ENCODE data around the gene PCTP.

PCTP gene

DNA sequence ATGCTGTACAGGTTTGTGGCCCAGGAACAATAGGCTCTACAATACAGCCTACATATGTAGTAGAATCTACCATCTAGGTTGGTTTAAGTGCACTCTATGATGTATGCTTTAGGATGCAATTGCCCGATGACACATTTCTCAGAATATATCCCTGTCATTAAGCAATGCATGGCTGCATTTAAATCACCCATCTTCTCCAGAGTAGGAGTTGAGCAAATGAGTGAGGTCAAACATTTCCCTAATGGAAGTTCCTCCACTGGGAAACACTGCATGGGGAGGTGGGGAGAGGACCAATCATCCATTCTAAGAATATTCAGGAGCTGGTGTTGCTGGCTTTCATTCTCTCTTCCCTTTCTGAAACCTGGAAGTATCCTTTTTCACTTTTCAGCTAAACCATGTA, 2.0 kb upstream of the PCTP start:
- Mint-ChIP-seq H3K27me3 (peaks cover 30 to 40% of the 10 kb centered on the region in 2 donors), H3K4me1 (ENCODE audit: low read depth in 2 of 2) (peaks cover 13 to 25% of the 10 kb centered on the region in 2 donors), H3K36me3 (ENCODE audit: insufficient read depth) (no peaks in the 10 kb centered on the region), H3K9me3 (no peaks in the 10 kb centered on the region), H3K27ac (no peak overlapping the region), H3K4me3 (no peak overlapping the region)
- DNase-seq = no peak
- ATAC-seq (replicated peaks) = no peak

DNA sequence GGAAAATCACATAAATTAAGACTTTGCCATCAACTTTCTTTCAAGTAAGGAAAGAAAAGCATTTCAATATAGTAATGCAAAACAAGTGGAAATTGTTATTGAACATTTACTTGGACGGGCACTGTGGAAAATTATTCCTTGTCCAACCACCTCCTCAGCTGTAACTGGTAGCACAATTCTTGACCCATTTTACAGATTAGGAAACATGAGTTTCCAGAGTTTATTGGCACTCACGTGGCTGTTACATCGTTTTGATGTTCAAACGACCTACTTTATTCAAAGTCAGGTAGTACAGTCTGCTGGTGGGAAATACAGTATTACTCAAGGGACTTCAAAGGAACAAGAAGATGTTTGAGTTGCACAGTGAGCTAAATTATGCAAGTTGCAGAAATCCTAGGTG, 866 bp upstream of the PCTP start:
- Mint-ChIP-seq H3K4me3 (peak overlapping the region; percentile 77 to 84), H3K4me1 (ENCODE audit: low read depth in 2 of 2) (peaks cover 13 to 25% of the 10 kb centered on the region in 2 donors), H3K27ac (no peak overlapping the region), H3K36me3 (ENCODE audit: insufficient read depth) (no peaks in the 10 kb centered on the region), H3K27me3 (peaks cover 30 to 39% of the 10 kb centered on the region in 2 donors), H3K9me3 (no peaks in the 10 kb centered on the region)
- DNase-seq = no peak
- ATAC-seq (replicated peaks) = no peak

DNA sequence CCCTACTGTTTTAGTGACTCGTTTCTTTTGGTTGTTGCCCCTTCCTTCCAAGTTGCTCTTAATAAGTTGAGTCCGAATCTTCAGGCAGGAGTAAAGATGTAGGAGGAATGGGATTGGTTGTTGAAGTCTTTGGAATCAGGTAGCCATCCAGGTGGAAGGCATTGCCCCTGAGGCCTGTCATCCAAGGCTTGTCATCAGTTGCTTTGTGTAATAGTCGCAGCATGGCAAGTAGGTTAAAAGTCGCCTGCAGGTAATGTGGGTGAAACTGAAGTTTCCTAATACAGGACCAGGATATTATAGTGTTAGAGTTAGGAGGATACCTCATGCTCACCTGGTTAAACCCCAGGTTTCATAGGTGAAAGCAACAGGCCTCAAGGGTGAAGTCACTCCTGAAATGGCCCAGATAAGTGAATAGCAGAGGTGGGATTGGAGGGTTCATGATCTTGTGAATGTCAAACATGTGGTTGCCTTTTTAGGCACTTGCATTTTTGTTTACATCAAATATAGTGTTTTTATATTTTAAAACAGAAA, 934 bp downstream of the PCTP start:
- no peaks in the 10 kb centered on the region for H3K9me3 Mint-ChIP-seq
- H3K4me1 Mint-ChIP-seq (ENCODE audit: low read depth in 2 of 2) = peaks cover 13 to 25% of the 10 kb centered on the region in 2 donors
- H3K27ac Mint-ChIP-seq = peak overlapping the region; percentile 89 to 91
- no peaks in the 10 kb centered on the region for H3K36me3 Mint-ChIP-seq (ENCODE audit: insufficient read depth)
- peaks cover 14 to 21% of the 10 kb centered on the region in 2 donors for H3K27me3 Mint-ChIP-seq
- DNase-seq = no peak
- peak overlapping the region; percentile 77 to 84 for H3K4me3 Mint-ChIP-seq
- no peak for ATAC-seq (replicated peaks)

DNA sequence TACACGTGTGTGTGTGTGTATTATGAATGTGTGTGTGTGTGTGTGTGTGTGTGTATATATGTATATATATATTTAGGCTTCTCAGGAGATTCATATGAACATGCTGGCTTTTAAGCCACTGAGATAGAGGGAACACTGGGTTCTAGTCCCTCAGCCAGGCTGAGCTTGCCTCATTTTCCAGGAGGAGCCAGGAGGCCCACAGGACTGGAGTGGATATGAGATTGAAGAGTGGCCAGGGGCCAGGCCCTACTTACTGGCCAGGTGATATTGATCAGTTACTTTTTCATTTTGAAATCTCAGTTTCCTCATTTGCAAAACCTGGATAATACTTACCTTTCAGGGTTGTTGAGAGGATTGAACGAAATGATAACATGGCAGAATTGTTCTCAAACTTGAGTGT, 5.8 kb downstream of the PCTP start:
- peaks cover 8 to 11% of the 10 kb centered on the region in 2 donors for H3K4me1 Mint-ChIP-seq (ENCODE audit: low read depth in 2 of 2)
- ATAC-seq (replicated peaks) (no peak), DNase-seq (no peak)
- no peaks in the 10 kb centered on the region for H3K27me3 Mint-ChIP-seq
- no peak overlapping the region for H3K27ac Mint-ChIP-seq
- H3K4me3 Mint-ChIP-seq = no peak overlapping the region
- H3K9me3 Mint-ChIP-seq = no peaks in the 10 kb centered on the region
- H3K36me3 Mint-ChIP-seq (ENCODE audit: insufficient read depth) = no peaks in the 10 kb centered on the region

DNA sequence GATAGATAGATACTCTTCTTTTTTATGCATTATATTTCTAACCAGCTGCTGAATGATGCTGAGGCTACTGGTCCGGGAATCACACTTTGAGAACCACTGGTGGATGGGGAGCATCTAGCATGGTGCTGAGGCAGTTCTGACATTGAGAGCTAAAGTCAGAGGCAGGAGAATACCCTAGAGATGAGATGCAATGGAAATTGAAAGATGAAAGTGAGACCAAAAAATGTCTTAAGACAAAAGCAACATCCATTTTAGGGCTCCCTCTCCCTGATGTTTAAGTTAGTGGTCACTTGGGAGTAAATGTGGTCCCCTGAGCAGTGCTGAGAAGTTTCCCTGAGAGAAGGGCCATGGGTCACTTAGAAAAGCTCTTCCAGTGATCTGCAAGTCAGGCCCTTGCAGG, 6.8 kb downstream of the PCTP start:
- Mint-ChIP-seq H3K27ac (no peak overlapping the region), H3K4me3 (no peak overlapping the region), H3K27me3 (no peaks in the 10 kb centered on the region), H3K4me1 (ENCODE audit: low read depth in 2 of 2) (peaks cover 5 to 6% of the 10 kb centered on the region in 2 donors), H3K36me3 (ENCODE audit: insufficient read depth) (no peaks in the 10 kb centered on the region), H3K9me3 (no peaks in the 10 kb centered on the region)
- no peak for DNase-seq
- ATAC-seq (replicated peaks) = no peak

DNA sequence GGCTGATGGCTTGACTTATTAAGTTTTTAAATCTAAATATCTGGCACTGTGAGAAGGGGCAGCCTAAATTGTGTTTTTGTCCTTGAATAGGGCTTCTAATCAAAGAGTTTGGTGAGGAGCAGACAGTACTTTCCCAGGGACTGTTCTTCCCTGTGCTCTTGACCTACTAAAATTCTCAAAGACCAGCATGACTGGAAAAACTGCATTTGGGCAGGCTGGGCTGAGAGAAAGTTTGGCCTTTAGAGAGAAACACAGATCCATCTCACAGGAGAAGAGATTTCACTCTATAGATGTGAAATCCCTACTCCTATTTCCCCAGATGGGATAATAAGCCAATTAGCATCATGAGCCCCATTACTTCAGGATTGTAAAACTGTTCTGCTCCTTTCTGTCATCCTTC, 7.3 kb downstream of the PCTP start:
- H3K9me3 Mint-ChIP-seq = no peaks in the 10 kb centered on the region
- ATAC-seq (replicated peaks) (no peak), DNase-seq (no peak)
- no peak overlapping the region for H3K27ac Mint-ChIP-seq
- peaks cover under 1 to 3% of the 10 kb centered on the region in 2 donors for H3K4me1 Mint-ChIP-seq (ENCODE audit: low read depth in 2 of 2)
- H3K27me3 Mint-ChIP-seq = no peaks in the 10 kb centered on the region
- H3K4me3 Mint-ChIP-seq = no peak overlapping the region
- H3K36me3 Mint-ChIP-seq (ENCODE audit: insufficient read depth) = no peaks in the 10 kb centered on the region

DNA sequence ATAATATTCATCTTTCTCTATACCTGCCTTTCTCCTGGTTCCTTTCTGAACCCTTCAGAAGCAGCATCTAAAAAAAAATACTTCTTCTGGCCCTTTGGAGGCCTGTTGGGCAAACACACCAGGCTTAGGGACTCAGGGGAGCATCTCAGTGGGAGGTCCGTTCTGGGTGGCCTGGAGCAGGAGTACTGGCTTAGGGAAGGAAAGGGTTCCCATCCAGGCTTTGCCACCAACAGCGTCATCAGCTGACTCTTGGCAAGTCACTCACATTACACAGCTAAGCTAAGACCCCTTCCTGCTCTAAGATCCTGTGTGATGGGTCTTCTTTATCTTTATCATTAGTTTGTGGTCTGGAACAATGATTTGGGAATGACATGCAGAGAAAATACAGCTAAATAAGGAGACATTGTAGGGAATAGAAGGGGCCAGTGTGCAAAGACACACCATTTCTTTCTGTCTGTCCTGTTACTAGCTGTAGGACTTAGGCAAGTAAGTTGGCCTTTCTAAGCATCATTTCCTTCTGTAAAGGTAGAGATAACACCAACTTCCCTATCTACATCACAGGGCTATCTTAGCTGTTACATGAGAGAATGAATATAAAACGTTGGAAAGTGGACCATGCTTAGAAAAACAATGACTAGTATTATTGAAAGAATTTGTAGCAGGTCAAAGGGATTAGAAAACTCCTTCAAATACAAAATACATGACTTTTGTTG, 9.9 kb downstream of the PCTP start:
- H3K36me3 Mint-ChIP-seq (ENCODE audit: insufficient read depth) = no peaks in the 10 kb centered on the region
- no peaks in the 10 kb centered on the region for H3K9me3 Mint-ChIP-seq
- no peak overlapping the region for H3K27ac Mint-ChIP-seq
- H3K27me3 Mint-ChIP-seq = no peaks in the 10 kb centered on the region
- ATAC-seq (replicated peaks) (no peak), DNase-seq (no peak)
- H3K4me3 Mint-ChIP-seq = no peak overlapping the region
- no peaks in the 10 kb centered on the region for H3K4me1 Mint-ChIP-seq (ENCODE audit: low read depth in 2 of 2)

DNA sequence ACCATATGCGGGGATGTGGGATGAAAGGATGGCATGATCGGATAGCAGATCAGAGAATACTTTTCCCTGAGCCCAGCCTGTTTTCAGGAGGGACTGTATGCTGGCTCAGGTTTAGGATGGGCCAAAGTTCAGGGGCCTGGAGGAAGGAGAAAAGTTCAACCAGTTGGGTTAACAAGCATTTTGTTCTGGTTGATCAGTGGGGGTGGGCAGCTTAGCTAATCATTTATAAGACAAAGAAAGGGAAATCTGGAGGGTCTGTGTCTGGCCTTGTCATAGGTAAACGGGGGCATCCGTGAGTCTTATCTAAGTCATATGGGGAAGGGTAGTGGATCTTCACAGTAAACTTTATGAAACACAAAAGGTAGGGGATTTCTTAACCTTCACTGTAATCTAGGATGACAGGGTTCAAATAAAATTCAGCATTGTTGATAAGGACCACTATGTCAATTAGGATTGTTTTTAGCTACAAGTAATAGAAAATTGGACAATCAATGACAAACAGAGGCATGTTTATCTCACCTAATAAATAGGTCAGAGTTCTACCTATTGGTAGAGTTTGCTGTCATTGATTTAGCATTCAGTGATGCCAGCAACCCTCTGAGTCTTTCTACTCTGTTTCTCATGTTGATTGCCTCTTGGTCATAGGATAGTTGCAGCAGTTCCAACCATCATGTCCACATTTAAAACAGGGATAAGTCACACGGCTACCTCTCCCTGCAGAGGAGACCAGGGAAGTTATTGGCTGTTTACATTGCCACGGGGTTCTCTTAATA, 11.4 kb downstream of the PCTP start:
- no peak overlapping the region for H3K4me3 Mint-ChIP-seq
- H3K36me3 Mint-ChIP-seq (ENCODE audit: insufficient read depth) = no peaks in the 10 kb centered on the region
- H3K27me3 Mint-ChIP-seq = no peaks in the 10 kb centered on the region
- ATAC-seq (replicated peaks) = no peak
- no peak for DNase-seq
- H3K4me1 Mint-ChIP-seq (ENCODE audit: low read depth in 2 of 2) = no peaks in the 10 kb centered on the region
- no peak overlapping the region for H3K27ac Mint-ChIP-seq
- no peaks in the 10 kb centered on the region for H3K9me3 Mint-ChIP-seq

DNA sequence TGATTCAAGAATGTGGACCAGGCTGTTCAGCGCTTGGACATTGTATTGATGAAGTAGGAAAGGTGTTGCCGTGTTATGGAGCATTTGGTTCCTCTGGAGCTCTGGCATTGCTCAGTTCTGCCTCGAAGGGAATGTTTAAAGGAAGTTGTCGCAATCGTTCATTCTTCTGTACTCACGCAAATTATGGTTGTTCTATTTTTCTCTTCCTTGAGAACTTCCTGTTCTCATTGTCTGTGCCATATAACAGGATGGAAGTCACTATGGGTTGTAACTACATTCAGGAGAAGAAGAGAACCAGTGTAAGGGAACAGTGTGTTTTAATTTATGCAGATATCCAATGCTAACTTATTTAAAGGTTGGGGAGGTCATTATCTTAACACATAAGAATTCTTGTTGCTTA, 13.0 kb downstream of the PCTP start:
- Mint-ChIP-seq H3K4me1 (ENCODE audit: low read depth in 2 of 2) (no peaks in the 10 kb centered on the region), H3K4me3 (no peak overlapping the region), H3K36me3 (ENCODE audit: insufficient read depth) (no peaks in the 10 kb centered on the region), H3K9me3 (no peaks in the 10 kb centered on the region), H3K27ac (no peak overlapping the region), H3K27me3 (no peaks in the 10 kb centered on the region)
- no peak for DNase-seq
- ATAC-seq (replicated peaks) = no peak

DNA sequence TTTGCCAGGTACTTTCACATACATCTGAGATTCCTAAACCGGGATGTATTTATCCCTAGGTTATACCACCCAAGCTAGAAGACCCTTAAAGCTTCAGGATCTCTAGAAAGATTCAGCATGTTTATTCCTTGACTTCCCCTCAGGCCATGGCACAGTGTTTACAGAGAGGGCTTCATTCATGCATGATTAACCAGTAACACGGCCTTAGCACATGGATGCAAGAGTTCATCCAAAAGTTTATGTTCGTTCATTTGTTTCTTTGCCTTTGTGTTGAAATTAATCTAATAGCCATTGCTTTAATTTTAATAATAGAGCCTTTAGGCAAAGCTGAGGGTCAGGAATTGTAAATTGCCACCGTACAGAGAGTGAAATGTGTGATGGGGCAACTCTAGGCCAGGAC, 13.8 kb downstream of the PCTP start:
- H3K36me3 Mint-ChIP-seq (ENCODE audit: insufficient read depth) = no peaks in the 10 kb centered on the region
- DNase-seq = no peak
- H3K4me3 Mint-ChIP-seq = no peak overlapping the region
- no peak for ATAC-seq (replicated peaks)
- H3K27me3 Mint-ChIP-seq = no peaks in the 10 kb centered on the region
- no peaks in the 10 kb centered on the region for H3K4me1 Mint-ChIP-seq (ENCODE audit: low read depth in 2 of 2)
- H3K9me3 Mint-ChIP-seq = no peaks in the 10 kb centered on the region
- no peak overlapping the region for H3K27ac Mint-ChIP-seq

DNA sequence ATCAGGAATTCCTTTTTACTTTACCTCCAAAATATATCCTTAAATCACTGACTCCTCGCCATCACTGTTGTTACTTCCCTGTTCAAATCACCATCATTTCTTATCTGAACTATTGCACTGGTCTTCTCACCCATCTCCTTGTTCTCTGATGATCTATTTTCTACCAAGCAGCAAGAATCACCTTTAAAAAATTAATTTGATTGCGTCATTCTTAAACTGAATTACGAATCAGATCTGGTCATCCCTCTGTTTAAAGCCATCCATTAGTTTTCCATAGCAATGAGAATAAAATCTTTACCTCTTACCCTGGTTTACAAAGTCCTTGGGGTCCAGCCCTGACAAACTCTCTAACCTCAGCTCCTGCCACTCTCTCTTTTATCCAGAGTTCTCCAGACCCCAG, 14.6 kb downstream of the PCTP start:
- Mint-ChIP-seq H3K36me3 (ENCODE audit: insufficient read depth) (no peaks in the 10 kb centered on the region), H3K9me3 (no peaks in the 10 kb centered on the region), H3K27ac (no peak overlapping the region), H3K27me3 (no peaks in the 10 kb centered on the region), H3K4me1 (ENCODE audit: low read depth in 2 of 2) (no peaks in the 10 kb centered on the region), H3K4me3 (no peak overlapping the region)
- DNase-seq (no peak), ATAC-seq (replicated peaks) (no peak)

DNA sequence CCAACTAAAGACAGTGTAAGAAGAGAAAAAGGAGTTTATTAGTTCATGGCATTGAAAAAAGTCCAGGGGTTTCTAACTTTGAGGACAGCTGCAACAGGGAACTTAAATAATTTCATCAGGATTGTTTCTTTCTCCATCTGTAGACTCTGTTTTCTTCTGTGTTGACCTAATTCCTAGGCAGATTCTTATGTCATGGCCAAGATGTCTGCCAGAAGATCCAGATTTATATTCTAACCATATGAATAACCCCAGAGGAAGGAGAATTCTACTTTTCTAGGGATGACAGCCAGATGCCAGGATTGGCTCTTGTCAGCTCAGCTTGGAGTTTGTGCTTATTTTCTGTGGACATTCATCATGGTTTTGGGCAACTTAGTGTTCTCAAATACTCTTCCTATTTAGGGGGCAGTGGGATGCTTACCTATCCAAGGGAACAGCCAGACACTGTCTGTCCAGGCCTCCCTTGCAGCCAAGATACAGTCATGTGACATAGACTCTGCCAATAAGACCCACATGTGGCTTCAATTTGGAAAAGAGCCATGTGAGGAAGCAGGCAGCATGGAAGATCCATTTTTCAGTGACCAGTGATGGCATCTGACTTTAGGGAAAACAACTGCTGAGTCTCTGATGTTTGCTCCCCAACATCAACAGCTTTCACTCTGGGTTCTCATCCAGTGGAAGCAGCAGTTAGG, 18.2 kb downstream of the PCTP start:
- Mint-ChIP-seq H3K4me1 (ENCODE audit: low read depth in 2 of 2) (peaks cover 0 to 3% of the 10 kb centered on the region in 2 donors), H3K27ac (no peak overlapping the region), H3K9me3 (no peaks in the 10 kb centered on the region), H3K4me3 (no peak overlapping the region), H3K36me3 (ENCODE audit: insufficient read depth) (no peaks in the 10 kb centered on the region), H3K27me3 (no peaks in the 10 kb centered on the region)
- ATAC-seq (replicated peaks) (no peak), DNase-seq (no peak)

DNA sequence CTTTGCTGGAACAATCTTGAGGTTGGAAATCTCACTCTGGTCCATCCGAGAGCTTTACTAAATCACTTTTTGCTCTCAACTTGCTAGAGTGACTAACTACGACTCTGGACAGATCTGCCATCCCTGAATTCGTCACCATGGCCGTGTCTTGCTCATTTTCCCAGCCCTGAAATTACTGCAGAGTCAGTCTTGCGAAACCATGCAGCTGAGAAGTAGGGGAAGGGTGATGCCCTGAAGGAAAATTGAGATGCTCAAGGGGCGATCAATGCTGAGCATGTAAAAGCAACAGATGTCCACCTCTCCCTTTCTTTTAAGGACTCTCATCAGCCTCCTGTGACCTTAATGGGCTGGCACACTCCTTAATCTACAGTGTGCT, 18.8 kb downstream of the PCTP start:
- Mint-ChIP-seq H3K27ac (no peak overlapping the region), H3K9me3 (no peaks in the 10 kb centered on the region), H3K36me3 (ENCODE audit: insufficient read depth) (no peaks in the 10 kb centered on the region), H3K4me1 (ENCODE audit: low read depth in 2 of 2) (peaks cover 0 to 3% of the 10 kb centered on the region in 2 donors), H3K27me3 (no peaks in the 10 kb centered on the region), H3K4me3 (no peak overlapping the region)
- no peak for DNase-seq
- no peak for ATAC-seq (replicated peaks)
